Neural cell (in vitro differentiated cells): ENCODE measurements around the gene KCNQ5. TPM values are rescaled to one million over a fixed set of nuclear protein-coding genes. Genes with fewer than 3 reads are reported as not detected.

Source experiments
- H2AFZ ChIP-seq: fragments of 200-600, 300-800 bp; sonication (generic), shearing (Covaris generic); 2 replicates; pipeline ENCODE4 v1.6.0; 2014; ENCODE audit warnings: low read depth, mild to moderate bottlenecking, antibody characterized with exemption, low read length, moderate library complexity
- H3F3A ChIP-seq: fragments of 200-600 bp; shearing (Covaris generic); 2 replicates; pipeline ENCODE4 v1.6.1; 2016; ENCODE audit warnings: mild to moderate bottlenecking, moderate library complexity, mixed read lengths, antibody characterized with exemption, low read length; ENCODE audit not compliant: insufficient read depth, poor library complexity, severe bottlenecking
- H3K27ac ChIP-seq: fragments of 200-600, 300-800 bp; sonication (generic), shearing (Covaris generic); 2 replicates; pipeline ENCODE4 v1.5.1; 2014; ENCODE audit warnings: mild to moderate bottlenecking, low read length, moderate library complexity
- H3K27me3 ChIP-seq: fragments of 300-800, 200-600 bp; sonication (generic), shearing (Covaris generic); 2 replicates; pipeline ENCODE4 v1.6.0; 2014; ENCODE audit warnings: mild to moderate bottlenecking, low read depth, low read length, moderate library complexity; ENCODE audit not compliant: insufficient read depth
- H3K36me3 ChIP-seq: fragments of 300-800, 200-600 bp; sonication (generic), shearing (Covaris generic); 2 replicates; pipeline ENCODE4 v1.5.1; 2014; ENCODE audit warnings: mild to moderate bottlenecking, antibody characterized with exemption, low read length, moderate library complexity; ENCODE audit not compliant: insufficient read depth
- H3K4me2 ChIP-seq: fragments of 300-800, 200-600 bp; sonication (generic), shearing (Covaris generic); 2 replicates; pipeline ENCODE4 v1.6.0; 2014; ENCODE audit warnings: mild to moderate bottlenecking, low read length
- H3K4me3 ChIP-seq: fragments of 300-800, 200-600 bp; sonication (generic), shearing (Covaris generic); 2 replicates; pipeline ENCODE4 v1.5.1; 2014; ENCODE audit warnings: mild to moderate bottlenecking, low read length, moderate library complexity
- H3K79me2 ChIP-seq: fragments of 200-600 bp; shearing (Covaris generic); replicated peaks from 2 replicates; pipeline ENCODE4 v1.6.0; 2014; ENCODE audit warnings: mild to moderate bottlenecking, low read length, moderate library complexity; ENCODE audit not compliant: insufficient read depth
- H3K9ac ChIP-seq: fragments of 300-800, 200-600 bp; sonication (generic), shearing (Covaris generic); 2 replicates; pipeline ENCODE4 v1.6.1; 2016; ENCODE audit warnings: mild to moderate bottlenecking, low read length, mixed read lengths
- H3K9me2 ChIP-seq: fragments of 200-600 bp; shearing (Covaris generic); 2 replicates; pipeline ENCODE4 v1.6.1; 2016; ENCODE audit warnings: mild to moderate bottlenecking, low read length, mixed read lengths; ENCODE audit not compliant: insufficient read depth
- H3K9me3 ChIP-seq: fragments of 200-600, 300-800 bp; sonication (generic), shearing (Covaris generic); 2 replicates; pipeline ENCODE4 v1.6.1; 2016; ENCODE audit warnings: mild to moderate bottlenecking, mixed run types, low read length, moderate library complexity, mixed read lengths
- H4K20me1 ChIP-seq: fragments of 200-600 bp; shearing (Covaris generic); 2 replicates; pipeline ENCODE4 v1.6.1; 2016; ENCODE audit warnings: mild to moderate bottlenecking, mixed run types; ENCODE audit not compliant: insufficient read depth
- EP300 ChIP-seq: fragments of 450-650 bp; conservative IDR thresholded peaks from 2 replicates; pipeline ENCODE4 v1.6.1; 2014; ENCODE audit warnings: antibody characterized with exemption, mild to moderate bottlenecking, moderate library complexity; ENCODE audit not compliant: poor library complexity, severe bottlenecking
- EZH2 ChIP-seq: fragments of 200-600, 300-800 bp; shearing (Covaris generic), sonication (generic); IDR thresholded peaks from 2 replicates; pipeline ENCODE4 v1.6.1; 2014; ENCODE audit warnings: antibody characterized with exemption, low read length, borderline replicate concordance, mild to moderate bottlenecking; ENCODE audit not compliant: insufficient read depth, poor library complexity, severe bottlenecking
- MXI1 ChIP-seq: fragments of 450-650 bp; conservative IDR thresholded peaks from 2 replicates; pipeline ENCODE4 v1.6.1; 2014; ENCODE audit warnings: antibody characterized with exemption, mild to moderate bottlenecking; ENCODE audit not compliant: poor library complexity, severe bottlenecking
- POLR2AphosphoS5 ChIP-seq: IDR thresholded peaks from 2 replicates; pipeline ENCODE4 v1.6.1; 2012
- RAD21 ChIP-seq: fragments of 450-650 bp; conservative IDR thresholded peaks from 2 replicates; pipeline ENCODE4 v1.6.1; 2014; ENCODE audit warnings: antibody characterized with exemption, mild to moderate bottlenecking, moderate library complexity
- SMC3 ChIP-seq: fragments of 450-650 bp; conservative IDR thresholded peaks from 2 replicates; pipeline ENCODE4 v1.6.1; 2014; ENCODE audit warnings: antibody characterized with exemption, mild to moderate bottlenecking, moderate library complexity; ENCODE audit not compliant: poor library complexity
- TAF1 ChIP-seq: IDR thresholded peaks from 2 replicates; pipeline ENCODE4 v1.6.1; 2012; ENCODE audit warnings: low read depth
- polyA plus RNA-seq: library from polyadenylated mRNA; depleted of rRNA; stranded (reverse); fragments of >200 nt; gene quantifications from 2 replicates; pipeline ENCODE4 v1.2.3, GENCODE V29; 2014
- TF ChIP-seq, protein P1 (sequence below): fragments of 450-650 bp; IDR thresholded peaks from 2 replicates; pipeline ENCODE4 v1.5.1; 2014; ENCODE audit warnings: antibody characterized with exemption, mild to moderate bottlenecking, moderate library complexity; ENCODE audit not compliant: poor library complexity, severe bottlenecking
- TF ChIP-seq, protein P2 (sequence below): IDR thresholded peaks from 2 replicates; pipeline ENCODE4 v1.6.1; 2012; ENCODE audit warnings: borderline replicate concordance

Gene KCNQ5
- polyA plus RNA-seq, 1 donor from 2014 or later: 0.30 TPM

DNA sequence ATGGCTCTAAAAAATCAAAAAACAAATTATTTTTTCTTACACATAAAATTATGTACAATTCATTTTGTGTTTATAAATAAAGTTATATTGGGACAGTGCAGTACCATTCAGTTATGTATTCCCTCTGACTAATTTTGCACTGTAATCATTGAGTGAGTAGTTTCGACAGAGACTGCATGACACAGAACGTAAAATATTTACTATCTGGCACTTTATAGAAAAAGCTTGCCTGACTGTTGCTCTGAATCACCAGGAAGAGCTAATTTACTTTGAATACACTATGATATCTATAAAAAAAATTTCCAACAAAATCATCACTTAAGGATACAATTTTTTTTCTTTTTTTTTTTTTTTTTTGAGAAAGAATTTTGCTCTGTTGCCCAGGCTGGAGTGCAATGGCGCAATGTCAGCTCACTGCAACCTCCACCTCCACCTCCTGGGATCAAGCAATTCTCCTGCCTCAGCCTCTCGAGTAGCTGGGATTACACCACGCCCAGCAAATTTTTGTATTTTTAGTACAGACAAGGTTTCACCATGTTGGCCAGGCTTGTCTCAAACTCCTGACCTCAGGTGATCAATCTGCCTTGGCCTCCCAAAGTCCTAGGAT lies 614.4 kb downstream of the KCNQ5 start:
- Histone ChIP-seq H4K20me1 (no peaks in the 10 kb centered on the region), H3K4me2 (no peak overlapping the region), H3K9me3 (no peaks in the 10 kb centered on the region), H3K27ac (no peak overlapping the region), H3K4me3 (no peak overlapping the region), H3K9ac (no peak overlapping the region), H3K79me2 (no peaks in the 10 kb centered on the region), H3F3A (no peaks in the 10 kb centered on the region), H3K27me3 (no peaks in the 10 kb centered on the region), H3K36me3 (no peaks in the 10 kb centered on the region), H3K9me2 (no peaks in the 10 kb centered on the region), H2AFZ (no peak overlapping the region)
- TF ChIP-seq TAF1 (no peak), RAD21 (no peak), POLR2AphosphoS5 (no peak), SMC3 (no peak), EP300 (no peak), MXI1 (no peak), EZH2 (no peak)
- TF ChIP-seq, protein P1, sequence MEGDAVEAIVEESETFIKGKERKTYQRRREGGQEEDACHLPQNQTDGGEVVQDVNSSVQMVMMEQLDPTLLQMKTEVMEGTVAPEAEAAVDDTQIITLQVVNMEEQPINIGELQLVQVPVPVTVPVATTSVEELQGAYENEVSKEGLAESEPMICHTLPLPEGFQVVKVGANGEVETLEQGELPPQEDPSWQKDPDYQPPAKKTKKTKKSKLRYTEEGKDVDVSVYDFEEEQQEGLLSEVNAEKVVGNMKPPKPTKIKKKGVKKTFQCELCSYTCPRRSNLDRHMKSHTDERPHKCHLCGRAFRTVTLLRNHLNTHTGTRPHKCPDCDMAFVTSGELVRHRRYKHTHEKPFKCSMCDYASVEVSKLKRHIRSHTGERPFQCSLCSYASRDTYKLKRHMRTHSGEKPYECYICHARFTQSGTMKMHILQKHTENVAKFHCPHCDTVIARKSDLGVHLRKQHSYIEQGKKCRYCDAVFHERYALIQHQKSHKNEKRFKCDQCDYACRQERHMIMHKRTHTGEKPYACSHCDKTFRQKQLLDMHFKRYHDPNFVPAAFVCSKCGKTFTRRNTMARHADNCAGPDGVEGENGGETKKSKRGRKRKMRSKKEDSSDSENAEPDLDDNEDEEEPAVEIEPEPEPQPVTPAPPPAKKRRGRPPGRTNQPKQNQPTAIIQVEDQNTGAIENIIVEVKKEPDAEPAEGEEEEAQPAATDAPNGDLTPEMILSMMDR: no peak
- TF ChIP-seq, protein P2, sequence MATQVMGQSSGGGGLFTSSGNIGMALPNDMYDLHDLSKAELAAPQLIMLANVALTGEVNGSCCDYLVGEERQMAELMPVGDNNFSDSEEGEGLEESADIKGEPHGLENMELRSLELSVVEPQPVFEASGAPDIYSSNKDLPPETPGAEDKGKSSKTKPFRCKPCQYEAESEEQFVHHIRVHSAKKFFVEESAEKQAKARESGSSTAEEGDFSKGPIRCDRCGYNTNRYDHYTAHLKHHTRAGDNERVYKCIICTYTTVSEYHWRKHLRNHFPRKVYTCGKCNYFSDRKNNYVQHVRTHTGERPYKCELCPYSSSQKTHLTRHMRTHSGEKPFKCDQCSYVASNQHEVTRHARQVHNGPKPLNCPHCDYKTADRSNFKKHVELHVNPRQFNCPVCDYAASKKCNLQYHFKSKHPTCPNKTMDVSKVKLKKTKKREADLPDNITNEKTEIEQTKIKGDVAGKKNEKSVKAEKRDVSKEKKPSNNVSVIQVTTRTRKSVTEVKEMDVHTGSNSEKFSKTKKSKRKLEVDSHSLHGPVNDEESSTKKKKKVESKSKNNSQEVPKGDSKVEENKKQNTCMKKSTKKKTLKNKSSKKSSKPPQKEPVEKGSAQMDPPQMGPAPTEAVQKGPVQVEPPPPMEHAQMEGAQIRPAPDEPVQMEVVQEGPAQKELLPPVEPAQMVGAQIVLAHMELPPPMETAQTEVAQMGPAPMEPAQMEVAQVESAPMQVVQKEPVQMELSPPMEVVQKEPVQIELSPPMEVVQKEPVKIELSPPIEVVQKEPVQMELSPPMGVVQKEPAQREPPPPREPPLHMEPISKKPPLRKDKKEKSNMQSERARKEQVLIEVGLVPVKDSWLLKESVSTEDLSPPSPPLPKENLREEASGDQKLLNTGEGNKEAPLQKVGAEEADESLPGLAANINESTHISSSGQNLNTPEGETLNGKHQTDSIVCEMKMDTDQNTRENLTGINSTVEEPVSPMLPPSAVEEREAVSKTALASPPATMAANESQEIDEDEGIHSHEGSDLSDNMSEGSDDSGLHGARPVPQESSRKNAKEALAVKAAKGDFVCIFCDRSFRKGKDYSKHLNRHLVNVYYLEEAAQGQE: no peak

DNA sequence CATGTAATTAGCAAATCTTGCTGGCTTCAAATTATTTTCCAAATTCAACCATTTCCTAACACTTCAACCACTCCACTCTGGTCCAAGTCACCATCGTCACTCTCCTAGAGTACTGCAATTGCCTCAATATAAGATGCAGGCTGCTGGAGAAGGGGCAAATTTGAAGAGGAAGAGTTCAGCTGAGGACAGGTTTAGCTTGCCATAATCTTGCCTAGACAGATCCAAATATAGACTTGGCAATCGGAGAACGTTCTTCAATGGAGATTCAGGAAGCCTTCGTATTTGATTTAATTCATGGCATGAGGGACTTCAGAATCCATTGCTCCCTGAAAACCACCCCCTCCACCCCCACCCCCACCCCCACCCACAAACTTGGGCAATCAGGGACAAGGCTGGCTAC lies 618.9 kb downstream of the KCNQ5 start:
- Histone ChIP-seq H3K27me3 (no peaks in the 10 kb centered on the region), H3K9me2 (no peaks in the 10 kb centered on the region), H3K36me3 (no peaks in the 10 kb centered on the region), H4K20me1 (no peaks in the 10 kb centered on the region), H3K4me3 (no peak overlapping the region), H3F3A (no peaks in the 10 kb centered on the region), H3K9me3 (no peaks in the 10 kb centered on the region), H3K27ac (no peak overlapping the region), H3K9ac (no peak overlapping the region), H2AFZ (no peak overlapping the region), H3K4me2 (no peak overlapping the region), H3K79me2 (no peaks in the 10 kb centered on the region)
- TF ChIP-seq POLR2AphosphoS5 (no peak), EP300 (no peak), SMC3 (no peak), EZH2 (no peak), RAD21 (no peak), MXI1 (no peak), TAF1 (no peak)
- TF ChIP-seq, protein P1: no peak
- TF ChIP-seq, protein P2: no peak
